Mesenchymal stem cell (in vitro differentiated cells and primary cell): ENCODE results near the gene FGR.

Source experiments
- DNase-seq: peaks from one replicate; pipeline ENCODE4 v3.0.0-alpha.2; 2013
- H2AFZ ChIP-seq: one replicate; pipeline ENCODE4 v1.6.1; 2013; ENCODE audit warnings: low read depth, mild to moderate bottlenecking, control low read depth, inconsistent platforms, low read length, moderate library complexity
- H2AK5ac ChIP-seq: 2 replicates; pipeline ENCODE4 v1.6.1; 2013; ENCODE audit warnings: low read length, moderate library complexity, mild to moderate bottlenecking, inconsistent platforms; ENCODE audit not compliant: severe bottlenecking
- H2BK120ac ChIP-seq: one replicate; pipeline ENCODE4 v1.6.1; 2013; ENCODE audit warnings: low read depth, mild to moderate bottlenecking, inconsistent platforms, low read length, moderate library complexity
- H2BK12ac ChIP-seq, 2 experiments: one replicate each; pipeline ENCODE4 v1.6.1; 2013; ENCODE audit warnings: inconsistent platforms in 2 of 2, low read length in 2 of 2, mild to moderate bottlenecking in 2 of 2, moderate library complexity in 2 of 2, control low read depth in 1 of 2
- H2BK15ac ChIP-seq: one replicate; pipeline ENCODE4 v1.6.1; 2013; ENCODE audit warnings: mild to moderate bottlenecking, low read depth, inconsistent platforms; ENCODE audit not compliant: poor library complexity, severe bottlenecking
- H2BK5ac ChIP-seq: 2 replicates; pipeline ENCODE4 v1.6.1; 2013; ENCODE audit warnings: low read depth, mild to moderate bottlenecking, low read length, control low read depth, inconsistent platforms; ENCODE audit not compliant: poor library complexity, severe bottlenecking
- H3K14ac ChIP-seq, 2 experiments: one replicate each; pipeline ENCODE4 v1.6.1; 2013; ENCODE audit warnings: inconsistent platforms in 2 of 2, low read length in 2 of 2, control low read depth in 1 of 2, mild to moderate bottlenecking in 1 of 2, moderate library complexity in 1 of 2
- H3K18ac ChIP-seq, 2 experiments: one replicate each; pipeline ENCODE4 v1.6.1; 2013; ENCODE audit warnings: inconsistent platforms in 2 of 2, low read length in 2 of 2, control low read depth in 1 of 2, low read depth in 1 of 2, mild to moderate bottlenecking in 1 of 2
- H3K23ac ChIP-seq, 2 experiments: one replicate each; pipeline ENCODE4 v1.6.1; 2013; ENCODE audit warnings: inconsistent platforms in 2 of 2, low read length in 2 of 2, mild to moderate bottlenecking in 2 of 2, moderate library complexity in 2 of 2, control low read depth in 1 of 2
- H3K27ac ChIP-seq: 2 replicates; pipeline ENCODE4 v1.5.1; 2013; ENCODE audit warnings: mild to moderate bottlenecking, moderate library complexity, low read length, control low read depth, inconsistent platforms; ENCODE audit not compliant: poor library complexity, severe bottlenecking
- H3K27me3 ChIP-seq, 2 experiments: 2 replicates each; pipeline versions ENCODE4 v1.6.1 to v1.7.0; 2013; ENCODE audit warnings: low read length in 2 of 2, mild to moderate bottlenecking in 2 of 2, moderate library complexity in 2 of 2, control low read depth in 1 of 2, inconsistent platforms in 1 of 2; ENCODE audit not compliant: control insufficient read depth in 1 of 2, insufficient read depth in 1 of 2
- H3K36me3 ChIP-seq, 2 experiments: 2 replicates each; pipeline versions ENCODE4 v1.6.1 to v1.7.0; 2013; ENCODE audit warnings: low read length in 2 of 2, control low read depth in 1 of 2, inconsistent platforms in 1 of 2, low read depth in 1 of 2, mild to moderate bottlenecking in 1 of 2; ENCODE audit not compliant: insufficient read depth in 2 of 2, control insufficient read depth in 1 of 2
- H3K4ac ChIP-seq, 2 experiments: one replicate each; pipeline ENCODE4 v1.6.1; 2013; ENCODE audit warnings: inconsistent platforms in 2 of 2, low read length in 2 of 2, mild to moderate bottlenecking in 2 of 2, moderate library complexity in 2 of 2, control low read depth in 1 of 2, low read depth in 1 of 2
- H3K4me1 ChIP-seq: 2 replicates; pipeline ENCODE4 v1.6.1; 2013; ENCODE audit warnings: low read depth, low read length, control low read depth; ENCODE audit not compliant: control insufficient read depth, insufficient read depth
- H3K4me2 ChIP-seq: 2 replicates; pipeline ENCODE4 v1.6.1; 2013; ENCODE audit warnings: low read length, mild to moderate bottlenecking, inconsistent platforms; ENCODE audit not compliant: poor library complexity, severe bottlenecking
- H3K4me3 ChIP-seq, 2 experiments: 2 replicates each; pipeline versions ENCODE4 v1.5.1 to v1.7.0; 2013; ENCODE audit warnings: low read length in 2 of 2, mild to moderate bottlenecking in 2 of 2, control low read depth in 1 of 2, low read depth in 1 of 2; ENCODE audit not compliant: insufficient read depth in 1 of 2
- H3K79me1 ChIP-seq: replicated peaks from 2 replicates; pipeline ENCODE4 v1.6.1; 2013; ENCODE audit warnings: mild to moderate bottlenecking, control low read depth, low read length, inconsistent platforms; ENCODE audit not compliant: poor library complexity, severe bottlenecking
- H3K9ac ChIP-seq: 2 replicates; pipeline ENCODE4 v1.7.0; 2013; ENCODE audit warnings: mild to moderate bottlenecking, low read length, moderate library complexity
- H3K9me3 ChIP-seq: 2 replicates; pipeline ENCODE4 v1.7.0; 2013; ENCODE audit warnings: mild to moderate bottlenecking, low read length; ENCODE audit not compliant: control insufficient read depth
- H4K8ac ChIP-seq: one replicate; pipeline ENCODE4 v1.6.1; 2013; ENCODE audit warnings: inconsistent platforms, mild to moderate bottlenecking, low read length, moderate library complexity
- H4K91ac ChIP-seq: one replicate; pipeline ENCODE4 v1.6.1; 2013; ENCODE audit warnings: mild to moderate bottlenecking, low read length, inconsistent platforms
- WGBS: methylation state at CpG from one replicate; pipeline ENCODE4 v1.1.7; 2013; ENCODE audit warnings: mixed read lengths; 5-methylcytosine and 5-hydroxymethylcytosine counted together

The FGR gene

GRCh38 chr1:27576806-27577227 lies 58.2 kb downstream of the FGR start:
- H3K27ac ChIP-seq, result no peak overlapping the region
- WGBS, result 74% methylated on average over 7 of the region's 7 CpGs
- peaks cover 25% of the 10 kb centered on the region for H3K79me1 ChIP-seq
- H3K9ac ChIP-seq, result peak overlapping the region; percentile 78
- H3K9me3 ChIP-seq, result no peaks in the 10 kb centered on the region
- no peak overlapping the region for H3K23ac ChIP-seq
- no peak overlapping the region for H2BK120ac ChIP-seq
- H4K91ac ChIP-seq, result peak overlapping the region; percentile 23
- H4K8ac ChIP-seq, result peak overlapping the region; percentile 67
- no peak overlapping the region for H2AFZ ChIP-seq
- H2AK5ac ChIP-seq, result peak overlapping the region; percentile 8
- peak; percentile 28 for DNase-seq
- peak overlapping the region in 1 of 2 experiments; percentile 71 for H3K4me3 ChIP-seq
- peaks cover 5 to 6% of the 10 kb centered on the region in 2 experiments for H3K36me3 ChIP-seq
- H2BK5ac ChIP-seq, result no peak overlapping the region
- peak overlapping the region in 1 of 2 experiments; percentile 19 for H3K4ac ChIP-seq
- H3K14ac ChIP-seq, result peak overlapping the region in 1 of 2 experiments; percentile 56
- H3K4me2 ChIP-seq, result no peak overlapping the region
- H3K27me3 ChIP-seq, result no peaks in the 10 kb centered on the region
- peak overlapping the region in 1 of 2 experiments; percentile 64 for H3K18ac ChIP-seq
- H2BK15ac ChIP-seq, result no peak overlapping the region
- H2BK12ac ChIP-seq, result peak overlapping the region in 1 of 2 experiments; percentile 35
- H3K4me1 ChIP-seq, result peaks cover 48% of the 10 kb centered on the region

- Histone ChIP-seq H3K27me3 (no peaks in the 10 kb centered on the region), H3K4me3 (peak overlapping the region; percentile 33 to 71), H3K27ac (peak overlapping the region; percentile 36), H3K23ac (peak overlapping the region in 1 of 2 experiments; percentile 84), H2AFZ (no peak overlapping the region), H3K9me3 (no peaks in the 10 kb centered on the region), H2AK5ac (no peak overlapping the region), H3K4me1 (peaks cover 55% of the 10 kb centered on the region), H2BK5ac (peak overlapping the region; percentile 92), H2BK15ac (peak overlapping the region; percentile 83), H2BK120ac (peak overlapping the region; percentile 95), H4K8ac (no peak overlapping the region), H3K36me3 (peaks cover 2 to 5% of the 10 kb centered on the region in 2 experiments), H2BK12ac (no peak overlapping the region), H3K9ac (peak overlapping the region; percentile 78), H3K14ac (peak overlapping the region in 1 of 2 experiments; percentile 83), H4K91ac (peak overlapping the region; percentile 74), H3K4ac (peak overlapping the region in 1 of 2 experiments; percentile 56), H3K18ac (peak overlapping the region; percentile 6 to 84), H3K79me1 (peaks cover 21% of the 10 kb centered on the region), H3K4me2 (peak overlapping the region; percentile 76)
- DNase-seq, result peak; percentile 65
- 1% methylated on average over 43 of the region's 44 CpGs for whole genome bisulfite sequencing
Measured at GRCh38 chr1:27575840-27576331, 59.1 kb downstream of the FGR start.

GRCh38 chr1:27574871-27575831 lies 59.8 kb downstream of the FGR start:
- Histone ChIP-seq H3K9me3 (no peaks in the 10 kb centered on the region), H2AK5ac (peak overlapping the region; percentile 41), H3K4me1 (peaks cover 62% of the 10 kb centered on the region), H3K4me2 (peak overlapping the region; percentile 76), H3K23ac (no peak overlapping the region), H2AFZ (peak overlapping the region; percentile 5), H3K27me3 (no peaks in the 10 kb centered on the region), H3K27ac (peak overlapping the region; percentile 67), H2BK12ac (peak overlapping the region; percentile 49 to 76), H2BK120ac (peak overlapping the region; percentile 95), H3K36me3 (peaks cover 2% of the 10 kb centered on the region in 2 experiments), H3K4ac (peak overlapping the region; percentile 60 to 88), H3K9ac (peak overlapping the region; percentile 55), H2BK15ac (peak overlapping the region; percentile 97), H3K4me3 (peak overlapping the region; percentile 33 to 58), H2BK5ac (peak overlapping the region; percentile 92), H3K79me1 (peaks cover 20% of the 10 kb centered on the region), H4K8ac (peak overlapping the region; percentile 85), H4K91ac (peak overlapping the region; percentile 52), H3K14ac (no peak overlapping the region), H3K18ac (peak overlapping the region; percentile 58 to 75)
- 2% methylated on average over 71 of the region's 83 CpGs for WGBS
- DNase-seq, result peak; percentile 90
